Measurements from ENCODE around the gene MYORG. TPM values are rescaled to one million over a fixed set of nuclear protein-coding genes. Genes with fewer than 3 reads are reported as not detected.

MYORG gene
- total RNA-seq, 1 donor from 2014 or later = 6.3 TPM

DNA sequence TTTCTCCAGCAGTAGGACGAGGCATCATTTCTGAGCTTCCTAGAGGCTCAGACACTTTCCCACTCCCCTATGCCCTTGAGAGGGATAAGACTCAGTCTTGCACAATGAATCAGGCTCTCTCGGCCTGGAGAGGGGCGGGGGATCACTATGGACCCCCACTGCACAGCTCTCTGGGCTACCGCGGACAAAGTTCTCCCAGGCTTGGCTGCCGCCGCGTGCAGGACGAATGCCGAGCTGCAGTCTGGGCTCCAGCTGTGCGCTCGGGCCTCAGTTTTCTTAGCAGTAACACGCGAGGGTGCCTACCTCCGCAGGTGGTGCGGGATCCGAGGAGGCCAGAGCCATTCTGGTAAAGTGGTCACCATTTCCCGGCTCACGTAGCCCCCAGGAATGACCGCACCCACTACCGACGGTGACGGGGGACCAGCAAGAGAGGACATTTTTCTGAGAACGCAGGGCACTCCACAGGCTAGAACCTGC is 3.4 kb upstream of the MYORG start:
- Histone ChIP-seq H3K27ac (replicated peaks) (peak overlapping the region; percentile 88), H3K4me3 (peak overlapping the region; percentile 81), H3K4me1 (peaks cover 56% of the 10 kb centered on the region), H3K27me3 (ENCODE audit: low read depth) (no peaks in the 10 kb centered on the region), H3K9me3 (replicated peaks) (no peaks in the 10 kb centered on the region), H3K36me3 (no peaks in the 10 kb centered on the region)
- intact Hi-C loops (cut with micrococcal nuclease) = no loop called here
- DNase-seq = no peak
- TF ChIP-seq, protein P1, sequence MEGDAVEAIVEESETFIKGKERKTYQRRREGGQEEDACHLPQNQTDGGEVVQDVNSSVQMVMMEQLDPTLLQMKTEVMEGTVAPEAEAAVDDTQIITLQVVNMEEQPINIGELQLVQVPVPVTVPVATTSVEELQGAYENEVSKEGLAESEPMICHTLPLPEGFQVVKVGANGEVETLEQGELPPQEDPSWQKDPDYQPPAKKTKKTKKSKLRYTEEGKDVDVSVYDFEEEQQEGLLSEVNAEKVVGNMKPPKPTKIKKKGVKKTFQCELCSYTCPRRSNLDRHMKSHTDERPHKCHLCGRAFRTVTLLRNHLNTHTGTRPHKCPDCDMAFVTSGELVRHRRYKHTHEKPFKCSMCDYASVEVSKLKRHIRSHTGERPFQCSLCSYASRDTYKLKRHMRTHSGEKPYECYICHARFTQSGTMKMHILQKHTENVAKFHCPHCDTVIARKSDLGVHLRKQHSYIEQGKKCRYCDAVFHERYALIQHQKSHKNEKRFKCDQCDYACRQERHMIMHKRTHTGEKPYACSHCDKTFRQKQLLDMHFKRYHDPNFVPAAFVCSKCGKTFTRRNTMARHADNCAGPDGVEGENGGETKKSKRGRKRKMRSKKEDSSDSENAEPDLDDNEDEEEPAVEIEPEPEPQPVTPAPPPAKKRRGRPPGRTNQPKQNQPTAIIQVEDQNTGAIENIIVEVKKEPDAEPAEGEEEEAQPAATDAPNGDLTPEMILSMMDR (IDR thresholded peaks at IDR 0.05; ENCODE audit: borderline replicate concordance) = no peak

DNA sequence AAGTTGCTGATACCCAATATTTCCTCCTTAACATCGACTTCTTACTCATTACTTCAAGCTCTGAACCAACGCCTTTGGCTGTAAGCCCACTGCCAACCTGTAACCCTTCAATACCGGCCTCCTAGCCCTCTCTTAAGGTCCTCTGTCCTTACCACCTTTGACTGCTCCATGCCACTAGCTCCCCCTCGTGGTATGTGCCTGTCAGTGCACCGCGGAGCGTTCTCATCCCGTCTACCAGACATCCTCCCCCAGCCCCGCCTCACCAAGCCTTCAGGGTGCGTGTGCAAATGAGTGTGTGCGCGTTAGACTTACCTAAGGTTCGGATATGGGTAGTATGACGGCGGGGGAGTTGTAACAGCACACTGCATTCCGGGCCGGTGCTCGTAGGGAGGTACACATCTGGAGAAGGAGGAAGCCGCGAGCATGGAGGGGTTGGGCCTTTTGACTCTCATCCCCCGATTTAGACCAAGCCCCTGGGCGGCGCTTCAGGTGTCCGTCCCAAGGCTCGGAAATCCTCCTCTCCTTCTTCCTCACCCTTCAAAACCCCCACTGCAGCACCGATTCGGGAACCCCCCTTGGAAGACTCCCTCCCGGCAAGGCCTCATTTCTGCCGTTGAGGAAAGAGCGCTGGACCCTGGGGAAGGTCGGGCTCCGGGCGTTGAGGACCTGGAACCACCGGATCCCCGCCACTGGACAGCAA is 2.8 kb upstream of the MYORG start:
- H3K9me3 ChIP-seq (replicated peaks) = no peaks in the 10 kb centered on the region
- no peaks in the 10 kb centered on the region for H3K36me3 ChIP-seq
- intact Hi-C loops (cut with micrococcal nuclease) = loop anchor here (2.0 kb wide), 1 partner anchor 47 kb away; no protein-coding TSS in a partner anchor
- H3K4me3 ChIP-seq = peak overlapping the region; percentile 81
- H3K27me3 ChIP-seq (ENCODE audit: low read depth) = no peaks in the 10 kb centered on the region
- TF ChIP-seq, protein P1 (IDR thresholded peaks at IDR 0.05; ENCODE audit: borderline replicate concordance) = peak; percentile 99
- peaks cover 59% of the 10 kb centered on the region for H3K4me1 ChIP-seq
- DNase-seq = peak; percentile 84
- H3K27ac ChIP-seq (replicated peaks) = peak overlapping the region; percentile 88

DNA sequence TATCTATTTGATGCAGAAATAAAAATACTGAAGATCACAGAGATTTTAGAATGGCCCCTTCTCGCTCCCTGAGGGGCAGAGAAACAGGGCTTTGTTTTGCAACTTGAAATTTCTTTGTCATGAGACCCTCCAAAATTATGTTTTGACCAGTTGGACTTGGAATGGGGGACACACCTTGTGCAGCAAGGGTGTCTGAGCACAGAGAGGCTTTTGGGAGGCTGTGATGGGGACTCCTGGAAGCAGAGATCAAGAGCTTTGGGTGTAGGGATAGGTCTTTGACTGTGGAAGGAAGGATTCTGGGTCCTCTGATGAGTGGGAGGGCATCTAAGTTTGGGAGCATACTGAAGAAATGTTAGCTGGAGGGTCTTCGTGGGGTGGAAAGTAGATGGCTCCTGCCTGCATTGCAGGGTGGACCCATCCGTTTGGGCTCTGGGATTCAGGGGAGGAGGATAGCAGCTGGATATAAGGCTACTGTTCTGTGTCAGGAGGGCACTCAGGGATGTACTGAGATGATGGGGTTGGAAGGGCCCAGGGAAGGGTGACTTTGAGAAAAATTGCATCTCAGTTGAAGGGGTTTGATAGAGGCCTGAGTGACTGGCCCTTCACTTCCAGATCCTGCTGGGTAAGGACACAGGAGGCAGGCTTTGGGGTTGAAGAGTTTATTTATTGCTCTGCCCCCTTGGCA is 1.8 kb upstream of the MYORG start:
- Histone ChIP-seq H3K9me3 (replicated peaks) (no peaks in the 10 kb centered on the region), H3K4me1 (peaks cover 59% of the 10 kb centered on the region), H3K36me3 (no peaks in the 10 kb centered on the region), H3K27ac (replicated peaks) (peak overlapping the region; percentile 88), H3K4me3 (no peak overlapping the region), H3K27me3 (ENCODE audit: low read depth) (no peaks in the 10 kb centered on the region)
- no peak for DNase-seq
- intact Hi-C loops (cut with micrococcal nuclease) = loop anchor here (2.0 kb wide), 1 partner anchor 46 kb away; no protein-coding TSS in a partner anchor
- TF ChIP-seq, protein P1 (IDR thresholded peaks at IDR 0.05; ENCODE audit: borderline replicate concordance) = no peak

DNA sequence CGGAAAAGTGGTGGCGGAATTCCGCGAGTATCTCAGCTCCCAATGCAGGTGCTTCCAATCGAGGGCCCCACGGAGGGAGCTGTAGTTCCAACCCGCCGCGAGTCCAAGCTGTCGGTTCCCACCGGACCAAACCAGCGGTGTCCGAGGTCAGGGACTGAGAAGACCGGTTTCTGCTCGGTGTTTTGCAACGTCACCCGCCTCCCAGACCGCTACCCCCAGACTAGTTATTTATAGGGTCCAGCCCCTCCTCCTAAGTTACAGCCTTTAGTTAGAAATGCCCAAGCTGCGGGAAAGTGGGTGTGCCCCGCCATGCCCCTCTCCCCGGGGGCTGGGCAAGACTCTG is 677 bp upstream of the MYORG start:
- peaks cover 2% of the 10 kb centered on the region for H3K36me3 ChIP-seq
- peaks cover under 1% of the 10 kb centered on the region for H3K27me3 ChIP-seq (ENCODE audit: low read depth)
- DNase-seq = no peak
- intact Hi-C loops (cut with micrococcal nuclease) = no loop called here
- peak overlapping the region; percentile 87 for H3K4me3 ChIP-seq
- no peaks in the 10 kb centered on the region for H3K9me3 ChIP-seq (replicated peaks)
- TF ChIP-seq, protein P1 (IDR thresholded peaks at IDR 0.05; ENCODE audit: borderline replicate concordance) = no peak
- H3K4me1 ChIP-seq = peaks cover 59% of the 10 kb centered on the region
- peak overlapping the region; percentile 78 for H3K27ac ChIP-seq (replicated peaks)

DNA sequence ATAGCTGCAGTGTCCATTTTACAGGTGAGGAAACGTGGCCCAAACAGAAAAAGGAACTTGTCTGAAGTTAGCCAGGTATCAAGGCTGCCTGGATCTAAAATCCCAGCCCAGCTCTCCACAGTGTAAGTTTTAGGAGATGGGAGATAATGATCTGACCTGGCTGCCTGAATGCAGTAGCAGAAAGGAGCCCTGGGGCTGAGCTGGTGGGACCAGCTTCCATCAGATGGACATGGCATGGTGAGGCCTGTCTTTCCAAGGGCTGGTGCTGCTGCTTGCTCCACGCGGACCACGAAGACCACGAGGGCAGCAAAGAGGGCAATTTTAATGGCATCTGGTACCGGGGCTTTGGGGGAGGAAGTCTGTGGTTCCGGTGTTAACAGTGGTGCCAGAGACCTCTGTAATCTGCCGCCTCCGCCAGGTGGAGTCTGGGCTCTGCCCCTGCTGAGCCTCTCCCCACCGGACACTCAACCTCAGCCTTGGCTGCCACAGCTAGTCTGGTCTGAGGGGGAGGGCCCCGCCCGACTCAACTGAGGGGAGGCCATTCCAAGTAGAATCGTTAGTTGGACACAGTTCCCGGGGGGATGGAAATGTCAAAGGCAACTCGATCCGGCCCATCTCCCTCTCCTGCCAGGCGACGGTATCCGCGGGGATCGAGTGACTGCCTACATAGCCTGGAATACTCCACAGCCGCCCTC is 650 bp downstream of the MYORG start:
- intact Hi-C loops (cut with micrococcal nuclease) = no loop called here
- Histone ChIP-seq H3K4me3 (peak overlapping the region; percentile 87), H3K9me3 (replicated peaks) (no peaks in the 10 kb centered on the region), H3K36me3 (peaks cover 16% of the 10 kb centered on the region), H3K27me3 (ENCODE audit: low read depth) (peaks cover 13% of the 10 kb centered on the region), H3K4me1 (peaks cover 53% of the 10 kb centered on the region), H3K27ac (replicated peaks) (peak overlapping the region; percentile 78)
- DNase-seq = peak; percentile 56
- TF ChIP-seq, protein P1 (IDR thresholded peaks at IDR 0.05; ENCODE audit: borderline replicate concordance) = peak; percentile 38
